SK-N-MC (cell line): Measurements from ENCODE around the gene CARMIL1.

Experiments
- DNase-seq: peaks from one replicate; pipeline ENCODE4 v3.0.0-alpha.2; 2011; ENCODE audit warnings: low read depth, low spot score
- H3K27ac ChIP-seq: fragments of 200-600 bp; sonication (generic); 2 replicates; pipeline ENCODE4 v1.5.1; 2016; ENCODE audit warnings: mixed run types
- H3K36me3 ChIP-seq: fragments of 200-600 bp; sonication (generic); 2 replicates; pipeline ENCODE4 v1.6.1; 2017; ENCODE audit warnings: antibody characterized with exemption, low read length, mixed read lengths; ENCODE audit not compliant: insufficient read depth
- H3K4me3 ChIP-seq: fragments of 200-600 bp; sonication (generic); 2 replicates; pipeline ENCODE4 v1.5.1; 2016
- H3K9ac ChIP-seq: fragments of 200-600 bp; sonication (generic); 2 replicates; pipeline ENCODE4 v1.8.0; 2017; ENCODE audit warnings: mixed run types, mixed read lengths; ENCODE audit not compliant: insufficient read length
- H3K9me3 ChIP-seq: fragments of 200-600 bp; sonication (generic); 2 replicates; pipeline ENCODE4 v1.6.1; 2017; ENCODE audit warnings: low read depth, mild to moderate bottlenecking, antibody characterized with exemption, low read length, moderate library complexity, mixed read lengths
- EZH2 ChIP-seq: fragments of 200-600 bp; sonication (generic); IDR thresholded peaks from one replicate; pipeline ENCODE4 v1.6.1; 2017; ENCODE audit warnings: antibody characterized with exemption
- FOXP2 ChIP-seq: optimal IDR thresholded peaks from 2 replicates; pipeline ENCODE3; 2011; ENCODE audit warnings: mild to moderate bottlenecking, moderate library complexity; ENCODE audit not compliant: insufficient read depth; ENCODE audit errors: extremely low read length, control extremely low read depth
- POLR2AphosphoS5 ChIP-seq: IDR thresholded peaks from 2 replicates; pipeline ENCODE4 v1.6.1; 2012; ENCODE audit warnings: mild to moderate bottlenecking, low read depth, low read length, borderline replicate concordance

Gene CARMIL1

DNA sequence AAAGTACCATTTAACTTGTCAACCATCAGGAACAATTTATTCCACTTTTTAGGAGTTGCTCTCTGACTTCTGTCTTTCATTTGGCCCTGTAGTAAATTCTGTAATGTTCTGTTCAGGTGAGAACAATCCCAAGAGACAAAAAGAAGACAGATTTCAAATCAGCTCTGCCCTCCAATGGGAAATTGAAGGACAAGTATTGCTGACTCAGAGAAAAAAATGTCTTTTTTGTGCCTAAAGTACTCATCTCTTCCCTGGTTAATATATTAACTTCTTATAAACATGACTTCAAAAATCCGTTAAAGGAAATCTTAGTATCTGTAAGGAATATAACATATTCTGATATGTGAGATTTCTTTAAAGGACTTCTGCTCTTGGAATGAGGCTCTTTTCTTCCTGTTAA, 334.2 kb downstream of the CARMIL1 start:
- Histone ChIP-seq H3K4me3 (no peak overlapping the region), H3K9ac (no peak overlapping the region), H3K36me3 (no peaks in the 10 kb centered on the region), H3K9me3 (no peaks in the 10 kb centered on the region), H3K27ac (no peak overlapping the region)
- TF ChIP-seq FOXP2 (no peak), POLR2AphosphoS5 (no peak), EZH2 (no peak)
- DNase-seq, result no peak

DNA sequence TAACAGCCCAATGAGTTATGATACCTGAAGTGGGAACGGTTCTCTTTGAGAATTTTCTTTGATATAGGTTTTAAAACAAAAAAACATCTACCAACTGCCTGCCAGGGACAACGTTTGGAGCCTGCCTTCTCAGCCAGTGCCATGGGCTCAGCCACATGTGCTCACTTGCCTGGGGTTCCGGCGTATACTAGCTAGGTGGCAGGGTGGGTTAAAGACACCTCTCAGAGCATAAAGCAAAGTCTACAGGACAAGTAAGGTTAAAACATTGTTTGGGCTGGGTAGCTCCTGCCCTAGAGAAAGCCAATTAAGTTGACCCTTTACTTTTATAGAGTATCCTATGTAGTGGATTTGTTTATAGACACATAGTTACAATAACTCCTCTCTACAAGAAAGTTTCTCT, 334.9 kb downstream of the CARMIL1 start:
- no peak overlapping the region for H3K27ac ChIP-seq
- H3K36me3 ChIP-seq, result no peaks in the 10 kb centered on the region
- no peaks in the 10 kb centered on the region for H3K9me3 ChIP-seq
- no peak for TF ChIP-seq POLR2AphosphoS5
- no peak for TF ChIP-seq EZH2
- no peak for TF ChIP-seq FOXP2
- no peak overlapping the region for H3K4me3 ChIP-seq
- no peak overlapping the region for H3K9ac ChIP-seq
- no peak for DNase-seq

DNA sequence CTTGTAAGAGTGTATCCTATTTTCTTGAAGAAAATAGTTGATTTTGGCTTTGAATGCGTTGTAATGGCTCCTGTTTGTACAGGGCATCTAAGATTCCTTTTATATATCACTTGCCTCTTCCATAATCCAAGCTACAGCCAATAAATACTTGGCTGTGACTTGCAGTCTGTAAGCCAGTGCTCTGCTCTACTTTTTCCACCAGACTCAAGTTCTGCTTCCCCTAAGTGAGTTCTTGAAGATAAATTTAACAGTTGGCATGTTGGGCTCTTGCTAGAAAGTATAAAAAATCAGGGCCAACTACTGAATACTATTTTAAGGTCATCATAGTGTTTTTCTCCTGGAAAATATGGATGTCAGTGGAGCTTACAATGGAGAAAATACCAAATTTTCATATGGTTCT, 336.3 kb downstream of the CARMIL1 start:
- TF ChIP-seq EZH2 (no peak), POLR2AphosphoS5 (no peak), FOXP2 (no peak)
- Histone ChIP-seq H3K9me3 (no peaks in the 10 kb centered on the region), H3K4me3 (no peak overlapping the region), H3K36me3 (no peaks in the 10 kb centered on the region), H3K9ac (no peak overlapping the region), H3K27ac (no peak overlapping the region)
- DNase-seq, result no peak

DNA sequence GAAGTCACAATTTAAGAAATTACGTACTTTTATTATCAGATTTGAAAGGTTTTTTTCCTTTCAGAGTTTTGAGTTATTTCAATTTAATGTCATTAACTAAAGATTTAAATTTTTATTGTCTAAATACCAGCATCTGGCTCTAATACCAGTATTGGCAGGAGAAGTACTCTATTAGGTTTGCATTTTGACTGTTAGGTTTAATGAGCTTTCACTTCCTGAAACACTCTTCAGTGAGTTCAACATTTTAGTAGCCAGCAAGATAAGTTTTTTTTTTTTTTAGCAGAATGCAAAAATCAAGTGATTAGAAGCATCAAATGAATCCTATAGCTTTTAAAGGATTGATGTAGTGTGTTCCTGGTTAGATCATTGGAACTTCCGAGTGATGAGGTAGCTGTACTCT, 338.8 kb downstream of the CARMIL1 start:
- H3K27ac ChIP-seq, result no peak overlapping the region
- H3K9me3 ChIP-seq, result no peaks in the 10 kb centered on the region
- no peaks in the 10 kb centered on the region for H3K36me3 ChIP-seq
- no peak overlapping the region for H3K4me3 ChIP-seq
- no peak overlapping the region for H3K9ac ChIP-seq
- TF ChIP-seq POLR2AphosphoS5, result no peak
- no peak for TF ChIP-seq EZH2
- TF ChIP-seq FOXP2, result no peak
- no peak for DNase-seq

DNA sequence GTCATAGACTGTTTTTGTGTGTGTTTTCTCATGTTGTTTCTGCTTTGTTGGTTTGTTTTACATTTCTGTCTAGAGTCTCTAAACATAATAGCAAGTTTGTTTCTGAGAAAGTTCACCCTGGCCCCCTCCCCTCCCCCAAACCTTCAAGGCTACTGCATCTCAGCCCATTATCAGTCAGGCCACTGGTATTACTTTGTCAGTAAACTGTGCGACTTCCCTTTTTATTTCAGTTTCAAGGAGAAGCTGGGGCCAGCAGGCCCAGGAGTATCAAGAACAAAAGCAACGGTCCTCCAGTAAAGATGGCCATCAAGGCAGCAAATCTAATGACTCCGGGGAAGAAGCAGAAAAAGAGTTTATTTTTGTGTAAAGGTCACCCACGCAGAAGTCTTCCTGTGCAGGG, 340.0 kb downstream of the CARMIL1 start:
- TF ChIP-seq FOXP2, result no peak
- TF ChIP-seq EZH2, result no peak
- TF ChIP-seq POLR2AphosphoS5, result no peak
- Histone ChIP-seq H3K36me3 (no peaks in the 10 kb centered on the region), H3K9me3 (no peaks in the 10 kb centered on the region), H3K9ac (no peak overlapping the region), H3K4me3 (no peak overlapping the region), H3K27ac (no peak overlapping the region)
- no peak for DNase-seq

DNA sequence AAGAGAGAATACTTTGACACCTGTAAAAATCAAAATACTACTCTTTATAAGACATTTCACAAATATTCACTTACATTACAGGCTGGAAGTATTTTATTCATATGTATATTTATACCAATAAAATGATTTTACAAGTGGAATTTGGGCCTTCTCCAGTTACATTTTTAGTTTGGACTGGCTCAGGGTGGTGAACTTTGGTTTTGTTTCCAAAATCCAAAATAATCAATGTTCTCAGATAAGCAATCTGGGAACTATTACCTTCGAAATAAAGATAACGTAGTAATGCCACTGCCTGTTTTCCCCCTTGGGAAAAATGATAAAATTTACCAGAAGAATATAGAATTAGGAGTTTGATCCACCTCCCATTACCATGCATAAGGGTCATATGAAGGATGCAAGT, 341.2 kb downstream of the CARMIL1 start:
- TF ChIP-seq FOXP2 (no peak), EZH2 (no peak), POLR2AphosphoS5 (no peak)
- Histone ChIP-seq H3K4me3 (no peak overlapping the region), H3K9ac (no peak overlapping the region), H3K27ac (no peak overlapping the region), H3K9me3 (no peaks in the 10 kb centered on the region), H3K36me3 (no peaks in the 10 kb centered on the region)
- no peak for DNase-seq

DNA sequence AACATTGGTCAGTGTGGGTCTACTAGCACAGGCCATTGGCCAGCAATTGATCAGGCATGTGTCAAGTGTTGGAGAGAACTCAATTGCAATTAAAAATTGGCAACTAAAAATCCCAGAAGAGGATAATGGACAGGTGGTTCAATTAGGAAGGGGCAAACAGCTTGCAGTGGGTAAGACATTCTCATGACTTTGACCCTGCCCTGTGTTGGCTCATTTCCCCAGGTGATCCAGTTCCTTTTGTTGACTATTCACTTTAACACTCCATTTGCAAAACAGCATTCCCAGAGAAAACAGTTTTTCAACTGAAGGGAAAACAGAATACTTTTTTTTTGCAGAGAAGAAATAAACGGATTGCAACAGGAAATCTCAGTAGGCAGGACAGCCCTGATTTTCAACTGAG, 343.9 kb downstream of the CARMIL1 start:
- Histone ChIP-seq H3K36me3 (no peaks in the 10 kb centered on the region), H3K27ac (no peak overlapping the region), H3K9ac (no peak overlapping the region), H3K4me3 (no peak overlapping the region), H3K9me3 (no peaks in the 10 kb centered on the region)
- no peak for DNase-seq
- TF ChIP-seq POLR2AphosphoS5, result no peak
- no peak for TF ChIP-seq EZH2

DNA sequence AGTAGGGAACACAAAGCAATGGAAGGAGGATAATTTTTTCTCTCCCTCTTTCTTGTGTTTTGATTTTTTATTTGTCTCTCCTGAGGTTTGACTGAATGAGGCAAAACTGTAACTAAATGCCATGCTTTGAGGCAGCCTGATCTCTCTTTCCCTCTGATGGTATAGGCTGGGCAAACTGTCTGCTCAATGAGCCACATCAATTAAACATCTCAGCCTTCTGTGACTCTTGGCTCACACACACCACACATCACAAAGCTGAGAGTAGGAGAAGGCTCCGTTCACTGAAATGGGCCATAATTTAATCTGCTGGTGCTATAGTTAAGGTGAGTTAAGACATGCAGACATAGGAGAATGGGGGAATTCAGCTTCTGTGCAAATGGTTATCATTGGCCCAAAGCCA, 344.7 kb downstream of the CARMIL1 start:
- Histone ChIP-seq H3K36me3 (no peaks in the 10 kb centered on the region), H3K4me3 (no peak overlapping the region), H3K27ac (no peak overlapping the region), H3K9ac (no peak overlapping the region), H3K9me3 (no peaks in the 10 kb centered on the region)
- TF ChIP-seq EZH2 (no peak), FOXP2 (no peak), POLR2AphosphoS5 (no peak)
- no peak for DNase-seq

DNA sequence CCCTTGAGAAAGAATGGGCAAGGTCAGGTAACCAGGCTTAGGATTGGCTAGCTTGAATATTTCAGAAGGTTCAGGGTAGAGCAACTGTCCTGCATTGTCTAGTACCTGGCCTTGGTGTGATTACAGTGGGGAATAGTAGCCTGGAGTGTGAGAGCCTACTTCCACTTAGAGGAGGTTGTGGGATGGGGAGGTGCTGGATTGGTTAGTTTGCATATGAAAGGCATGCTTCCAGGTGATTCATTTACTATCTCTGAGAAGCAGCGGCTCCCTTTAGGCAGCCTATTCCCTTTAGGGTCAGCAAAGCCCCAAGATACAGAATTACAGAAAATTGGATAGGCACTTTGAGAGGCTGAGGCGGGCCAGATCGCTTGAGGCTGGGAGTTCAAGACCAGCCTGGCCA, 347.8 kb downstream of the CARMIL1 start:
- Histone ChIP-seq H3K9me3 (no peaks in the 10 kb centered on the region), H3K9ac (no peak overlapping the region), H3K36me3 (no peaks in the 10 kb centered on the region), H3K27ac (no peak overlapping the region), H3K4me3 (no peak overlapping the region)
- no peak for DNase-seq
- TF ChIP-seq EZH2 (no peak), POLR2AphosphoS5 (no peak), FOXP2 (no peak)
